Omental fat pad (tissue), 4 donors: Measurements from ENCODE around the gene RAB42. TPM values are rescaled to one million over a fixed set of nuclear protein-coding genes. Genes with fewer than 3 reads are reported as not detected.

Experiments used
- ATAC-seq: fragments of 150-250 bp; one replicate; pipeline ENCODE4 v1.9.1; 2016; ENCODE audit warnings: mild to moderate bottlenecking, moderate library complexity; ENCODE audit not compliant: low FRiP score
- DNase-seq: peaks from one replicate; pipeline ENCODE4 v3.0.0-alpha.2; 2019; ENCODE audit warnings: low spot score
- CTCF ChIP-seq, 3 donors: fragments of 450-650 bp; IDR thresholded peaks; one replicate each; pipeline ENCODE4 v1.5.1; 2016 to 2017; ENCODE audit warnings: antibody characterized with exemption in 3 of 3, mild to moderate bottlenecking in 3 of 3, moderate library complexity in 2 of 3
- total RNA-seq, 4 donors: library from RNA; depleted of rRNA; stranded (reverse); fragments of >200 nt; gene quantifications; one replicate each; pipeline ENCODE4 v1.1.0, GENCODE V29; 2016

The RAB42 gene
- 10 to 100 TPM in 1 of 4 donors, 1 to 10 TPM in 3; 3.4 to 10.6 (median 8.4) TPM for total RNA-seq

GRCh38 chr1:28591708-28592320 lies at the start of gene RAB42:
TSS of gene RAB42 (plus strand) at chr1:28592265. CDS start at chr1:28592512, 247 bp downstream.
- peak; percentile 76 for ATAC-seq
- no peak for DNase-seq

GRCh38 chr1:28545246-28545628 lies 46.8 kb upstream of the RAB42 start:
- DNase-seq (no peak), ATAC-seq (no peak)
- TF ChIP-seq CTCF (IDR thresholded peaks at IDR 0.05): no peak

More at GRCh38 chr1:28591708-28592320, at the start of gene RAB42:
- no peak for TF ChIP-seq CTCF (IDR thresholded peaks at IDR 0.05)

GRCh38 chr1:28548318-28548717 lies 43.7 kb upstream of the RAB42 start:
- TF ChIP-seq CTCF (IDR thresholded peaks at IDR 0.05): no peak
- DNase-seq: no peak
- ATAC-seq: no peak

GRCh38 chr1:28551381-28551780 lies 40.7 kb upstream of the RAB42 start:
- no peak for TF ChIP-seq CTCF (IDR thresholded peaks at IDR 0.05)
- ATAC-seq: no peak
- DNase-seq: no peak

- peak; percentile 100 for ATAC-seq
- DNase-seq: peak; percentile 86
- no peak for TF ChIP-seq CTCF (IDR thresholded peaks at IDR 0.05)
Measured at GRCh38 chr1:28552758-28553663, 39.1 kb upstream of the RAB42 start, which contains the start of gene TRNAU1AP. TSS of gene TRNAU1AP (plus strand) at chr1:28553085. CDS start at chr1:28553111, 26 bp downstream.

GRCh38 chr1:28560886-28561285 lies 31.2 kb upstream of the RAB42 start:
- no peak for DNase-seq
- ATAC-seq: no peak
- TF ChIP-seq CTCF (IDR thresholded peaks at IDR 0.05): no peak
